Measurements from ENCODE around the gene TBC1D22A.

DNA sequence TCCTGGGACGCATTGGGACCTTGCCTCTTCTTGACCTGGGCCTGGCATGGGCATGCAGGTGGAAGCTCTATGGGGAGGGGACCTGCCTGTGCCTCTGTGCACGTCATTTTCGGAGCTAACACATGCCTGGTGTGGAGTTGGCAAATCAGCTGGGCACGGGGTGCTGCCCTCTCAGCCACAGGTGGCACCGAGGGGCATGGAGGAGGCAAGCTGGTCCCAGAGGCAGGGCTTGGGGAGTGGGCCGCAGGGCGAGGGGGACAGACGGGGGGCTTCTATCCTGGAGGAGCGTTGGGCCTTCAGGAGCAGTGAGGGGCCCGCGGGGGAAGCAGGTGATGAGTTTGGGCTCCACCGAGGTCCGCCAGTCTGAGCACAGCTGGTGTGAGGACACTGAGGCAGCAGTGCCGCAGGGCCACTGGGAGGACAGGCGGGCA is 362.0 kb downstream of the TBC1D22A start:
- no peak for TF ChIP-seq SIN3A (IDR thresholded peaks at IDR 0.05; ENCODE audit: borderline replicate concordance, low read depth, low read length)
- TF ChIP-seq, protein P1, sequence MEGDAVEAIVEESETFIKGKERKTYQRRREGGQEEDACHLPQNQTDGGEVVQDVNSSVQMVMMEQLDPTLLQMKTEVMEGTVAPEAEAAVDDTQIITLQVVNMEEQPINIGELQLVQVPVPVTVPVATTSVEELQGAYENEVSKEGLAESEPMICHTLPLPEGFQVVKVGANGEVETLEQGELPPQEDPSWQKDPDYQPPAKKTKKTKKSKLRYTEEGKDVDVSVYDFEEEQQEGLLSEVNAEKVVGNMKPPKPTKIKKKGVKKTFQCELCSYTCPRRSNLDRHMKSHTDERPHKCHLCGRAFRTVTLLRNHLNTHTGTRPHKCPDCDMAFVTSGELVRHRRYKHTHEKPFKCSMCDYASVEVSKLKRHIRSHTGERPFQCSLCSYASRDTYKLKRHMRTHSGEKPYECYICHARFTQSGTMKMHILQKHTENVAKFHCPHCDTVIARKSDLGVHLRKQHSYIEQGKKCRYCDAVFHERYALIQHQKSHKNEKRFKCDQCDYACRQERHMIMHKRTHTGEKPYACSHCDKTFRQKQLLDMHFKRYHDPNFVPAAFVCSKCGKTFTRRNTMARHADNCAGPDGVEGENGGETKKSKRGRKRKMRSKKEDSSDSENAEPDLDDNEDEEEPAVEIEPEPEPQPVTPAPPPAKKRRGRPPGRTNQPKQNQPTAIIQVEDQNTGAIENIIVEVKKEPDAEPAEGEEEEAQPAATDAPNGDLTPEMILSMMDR (IDR thresholded peaks at IDR 0.05) = no peak
- TF ChIP-seq YY1 (IDR thresholded peaks at IDR 0.05; ENCODE audit: low read depth) = no peak
- TF ChIP-seq TCF12 (IDR thresholded peaks at IDR 0.05) = no peak
- TF ChIP-seq, protein P2, sequence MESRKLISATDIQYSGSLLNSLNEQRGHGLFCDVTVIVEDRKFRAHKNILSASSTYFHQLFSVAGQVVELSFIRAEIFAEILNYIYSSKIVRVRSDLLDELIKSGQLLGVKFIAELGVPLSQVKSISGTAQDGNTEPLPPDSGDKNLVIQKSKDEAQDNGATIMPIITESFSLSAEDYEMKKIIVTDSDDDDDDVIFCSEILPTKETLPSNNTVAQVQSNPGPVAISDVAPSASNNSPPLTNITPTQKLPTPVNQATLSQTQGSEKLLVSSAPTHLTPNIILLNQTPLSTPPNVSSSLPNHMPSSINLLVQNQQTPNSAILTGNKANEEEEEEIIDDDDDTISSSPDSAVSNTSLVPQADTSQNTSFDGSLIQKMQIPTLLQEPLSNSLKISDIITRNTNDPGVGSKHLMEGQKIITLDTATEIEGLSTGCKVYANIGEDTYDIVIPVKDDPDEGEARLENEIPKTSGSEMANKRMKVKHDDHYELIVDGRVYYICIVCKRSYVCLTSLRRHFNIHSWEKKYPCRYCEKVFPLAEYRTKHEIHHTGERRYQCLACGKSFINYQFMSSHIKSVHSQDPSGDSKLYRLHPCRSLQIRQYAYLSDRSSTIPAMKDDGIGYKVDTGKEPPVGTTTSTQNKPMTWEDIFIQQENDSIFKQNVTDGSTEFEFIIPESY (IDR thresholded peaks at IDR 0.05; ENCODE audit: borderline replicate concordance, low read depth) = no peak
- no peak for TF ChIP-seq EP300 (IDR thresholded peaks at IDR 0.05; ENCODE audit: borderline replicate concordance in 1 of 2, low read depth in 1 of 2, low read length in 1 of 2)
- TF ChIP-seq EZH2phosphoT487 (IDR thresholded peaks at IDR 0.05; ENCODE audit: borderline replicate concordance, low read depth) = no peak
- TF ChIP-seq, protein P3, sequence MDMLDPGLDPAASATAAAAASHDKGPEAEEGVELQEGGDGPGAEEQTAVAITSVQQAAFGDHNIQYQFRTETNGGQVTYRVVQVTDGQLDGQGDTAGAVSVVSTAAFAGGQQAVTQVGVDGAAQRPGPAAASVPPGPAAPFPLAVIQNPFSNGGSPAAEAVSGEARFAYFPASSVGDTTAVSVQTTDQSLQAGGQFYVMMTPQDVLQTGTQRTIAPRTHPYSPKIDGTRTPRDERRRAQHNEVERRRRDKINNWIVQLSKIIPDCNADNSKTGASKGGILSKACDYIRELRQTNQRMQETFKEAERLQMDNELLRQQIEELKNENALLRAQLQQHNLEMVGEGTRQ (IDR thresholded peaks at IDR 0.05; ENCODE audit: borderline replicate concordance, low read depth, low read length) = no peak
- no peak for TF ChIP-seq REST (IDR thresholded peaks at IDR 0.05; ENCODE audit: low read depth, low read length)
- TF ChIP-seq CHD2 (IDR thresholded peaks at IDR 0.05; ENCODE audit: low read length, partially characterized antibody) = no peak
- no peak for TF ChIP-seq FOSL2 (IDR thresholded peaks at IDR 0.05; ENCODE audit: borderline replicate concordance, low read depth)
- TF ChIP-seq POLR2AphosphoS5 (IDR thresholded peaks at IDR 0.05; ENCODE audit: low read depth, low read length) = no peak
